Upper lobe of left lung (tissue), 6 donors: ENCODE data around the gene NCR2. TPM values are rescaled to one million over a fixed set of nuclear protein-coding genes. Genes with fewer than 3 reads are reported as not detected.
A peak's percentile ranks its signal among the peaks of the same experiment; 100 is the strongest.

Experiments
- ATAC-seq, 2 donors: fragments of 200-7000 bp; cut with Tn5 transposase; one replicate each; pipeline ENCODE4 v1.9.1; 2022; ENCODE audit warnings: mild to moderate bottlenecking in 2 of 2, moderate library complexity in 2 of 2; ENCODE audit not compliant: low FRiP score in 2 of 2
- DNase-seq, 2 donors: peaks; one replicate each; pipeline ENCODE4 v3.0.0-alpha.2; 2019 to 2020
- H3K27ac ChIP-seq, 4 donors: fragments of 200-600 bp; sonication (generic); one replicate each; pipeline ENCODE4 v1.5.1; 2016 to 2019
- H3K27me3 ChIP-seq, 4 donors: fragments of 200-600 bp; sonication (generic); one replicate each; pipeline ENCODE4 v1.5.1; 2017 to 2019
- H3K36me3 ChIP-seq, 4 donors: fragments of 200-600 bp; sonication (generic); one replicate each; pipeline ENCODE4 v1.5.1; 2016 to 2019
- H3K4me1 ChIP-seq, 4 donors: fragments of 200-600 bp; sonication (generic); one replicate each; pipeline ENCODE4 v1.5.1; 2018 to 2019
- H3K4me3 ChIP-seq, 4 donors: fragments of 200-600 bp; sonication (generic); one replicate each; pipeline ENCODE4 v1.5.1; 2017 to 2019; ENCODE audit warnings: mild to moderate bottlenecking in 2 of 4, moderate library complexity in 1 of 4
- H3K9me3 ChIP-seq, 4 donors: fragments of 200-600 bp; sonication (generic); one replicate each; pipeline ENCODE4 v1.5.1; 2018 to 2019
- EP300 ChIP-seq, 4 donors: sonication (generic); formaldehyde crosslinking; IDR thresholded peaks; one replicate each; pipeline ENCODE4 v1.5.1; 2017; ENCODE audit warnings: antibody characterized with exemption in 4 of 4, control low read depth in 2 of 4
- POLR2A ChIP-seq, 4 donors: fragments of 450-650 bp; IDR thresholded peaks; one replicate each; pipeline ENCODE4 v1.5.1; 2016 to 2017; ENCODE audit warnings: antibody characterized with exemption in 4 of 4, mild to moderate bottlenecking in 2 of 4
- POLR2AphosphoS5 ChIP-seq, 2 donors: sonication (generic); formaldehyde crosslinking; IDR thresholded peaks; one replicate each; pipeline ENCODE4 v1.5.1; 2017; ENCODE audit warnings: antibody characterized with exemption in 2 of 2
- WGBS, 2 donors: methylation state at CpG; one replicate each; pipeline ENCODE4 v1.1.5; 2017 to 2018; 5-methylcytosine and 5-hydroxymethylcytosine counted together
- total RNA-seq, 6 donors: library from RNA; depleted of rRNA in 4 of 6; stranded (reverse); fragments of >200 nt in 4 of 6; gene quantifications; one replicate each; pipeline versions ENCODE4 v1.1.0 to v1.2.1, GENCODE V29; 2016 to 2021
- TF ChIP-seq, protein P1 (sequence below), 6 experiments: fragments of 450-650 bp in 4 of 6; fragments of 200-600 bp in 2 of 6; sonication (generic) in 2 of 6; IDR thresholded peaks; one replicate each; pipeline ENCODE4 v1.5.1; 2016 to 2019; ENCODE audit warnings: antibody characterized with exemption in 6 of 6
- donor health status: DM: no; HTN: no; CAD: no; lungs with moderate emphysema.
- donor health status: DM: no; HTN: yes; CAD: no; lungs with severe emphysema.

Gene NCR2
- total RNA-seq = not detected

DNA sequence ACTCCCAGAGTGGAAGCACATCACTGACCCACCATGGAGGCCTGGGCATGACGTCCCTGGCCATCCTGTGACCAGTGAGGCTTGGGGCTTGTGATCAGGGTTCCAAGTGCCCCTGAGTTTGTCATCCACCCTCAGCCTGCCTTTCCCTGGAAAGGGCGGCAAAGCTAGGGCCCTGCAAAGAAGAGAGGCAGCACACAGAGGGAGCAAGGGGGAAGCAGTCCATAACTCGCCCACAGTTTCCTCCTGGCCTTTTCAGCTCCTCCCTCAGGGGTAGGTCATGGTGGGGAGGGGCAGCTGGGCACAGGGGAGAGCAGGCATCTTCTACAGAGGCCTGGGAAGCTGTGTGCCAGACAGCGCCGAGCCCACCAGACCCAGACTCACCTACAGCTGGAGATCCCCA, at the start of gene NCR2:
NCR2 (plus strand) TSS at position 313 of the 400 bp plus-strand sequence. CDS start 269 bp downstream, outside the sequence.
- DNase-seq (no peak), ATAC-seq (no peak)
- WGBS, 2 donors = 60 to 86% methylated on average over 1 to 5 of the region's 5 CpGs

GRCh38 chr6:41286544-41287346, 48.7 kb upstream of the NCR2 start, which contains the start of gene TREM1:
Gene TREM1, minus strand, starts transcription at chr6:41286682. Its CDS starts 27 bp downstream, at chr6:41286655.
- H3K9me3 ChIP-seq = no peaks in the 10 kb centered on the region
- DNase-seq (peak in 1 of 2 donors; percentile 88), ATAC-seq (peak; percentile 81 to 84)
- no peaks in the 10 kb centered on the region for H3K27me3 ChIP-seq
- H3K27ac ChIP-seq = peak within 1 kb of the TSS; percentile 73 to 84 (median 78)
- WGBS, 2 donors = 54% methylated on average over 8 of the region's 8 CpGs
- TF ChIP-seq POLR2AphosphoS5 (IDR thresholded peaks at IDR 0.05) (peak; percentile 88 to 96), EP300 (IDR thresholded peaks at IDR 0.05) (peak; percentile 37 to 87 (median 68)), POLR2A (IDR thresholded peaks at IDR 0.05) (peak in 1 of 4 donors; percentile 86)
- TF ChIP-seq, protein P1, sequence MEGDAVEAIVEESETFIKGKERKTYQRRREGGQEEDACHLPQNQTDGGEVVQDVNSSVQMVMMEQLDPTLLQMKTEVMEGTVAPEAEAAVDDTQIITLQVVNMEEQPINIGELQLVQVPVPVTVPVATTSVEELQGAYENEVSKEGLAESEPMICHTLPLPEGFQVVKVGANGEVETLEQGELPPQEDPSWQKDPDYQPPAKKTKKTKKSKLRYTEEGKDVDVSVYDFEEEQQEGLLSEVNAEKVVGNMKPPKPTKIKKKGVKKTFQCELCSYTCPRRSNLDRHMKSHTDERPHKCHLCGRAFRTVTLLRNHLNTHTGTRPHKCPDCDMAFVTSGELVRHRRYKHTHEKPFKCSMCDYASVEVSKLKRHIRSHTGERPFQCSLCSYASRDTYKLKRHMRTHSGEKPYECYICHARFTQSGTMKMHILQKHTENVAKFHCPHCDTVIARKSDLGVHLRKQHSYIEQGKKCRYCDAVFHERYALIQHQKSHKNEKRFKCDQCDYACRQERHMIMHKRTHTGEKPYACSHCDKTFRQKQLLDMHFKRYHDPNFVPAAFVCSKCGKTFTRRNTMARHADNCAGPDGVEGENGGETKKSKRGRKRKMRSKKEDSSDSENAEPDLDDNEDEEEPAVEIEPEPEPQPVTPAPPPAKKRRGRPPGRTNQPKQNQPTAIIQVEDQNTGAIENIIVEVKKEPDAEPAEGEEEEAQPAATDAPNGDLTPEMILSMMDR (IDR thresholded peaks at IDR 0.05) = peak in 3 of 6 experiments; percentile 6 to 24 (median 11)
- no peaks in the 10 kb centered on the region for H3K36me3 ChIP-seq
- H3K4me1 ChIP-seq = peaks cover 8 to 33% (median 28%) of the 10 kb centered on the region in 4 donors
- peak within 1 kb of the TSS in 3 of 4 donors; percentile 8 to 42 (median 18) for H3K4me3 ChIP-seq

More for the DNA sequence above, at the start of gene NCR2:
- Histone ChIP-seq H3K4me3 (no peak within 1 kb of the TSS), H3K4me1 (no peaks in the 10 kb centered on the region), H3K27me3 (no peaks in the 10 kb centered on the region), H3K36me3 (no peaks in the 10 kb centered on the region), H3K27ac (no peak within 1 kb of the TSS), H3K9me3 (no peaks in the 10 kb centered on the region)
- TF ChIP-seq, protein P1 (IDR thresholded peaks at IDR 0.05) = no peak
- no peak for TF ChIP-seq POLR2A (IDR thresholded peaks at IDR 0.05)
- TF ChIP-seq EP300 (IDR thresholded peaks at IDR 0.05) = no peak
- TF ChIP-seq POLR2AphosphoS5 (IDR thresholded peaks at IDR 0.05) = no peak

GRCh38 chr6:41288030-41288753, 47.2 kb upstream of the NCR2 start:
- DNase-seq = no peak
- WGBS, 2 donors = 39 to 52% methylated on average over 6 of the region's 6 CpGs
- no peaks in the 10 kb centered on the region for H3K9me3 ChIP-seq
- H3K27ac ChIP-seq = peak overlapping the region in 1 of 4 donors; percentile 18
- peak; percentile 14 to 65 for ATAC-seq
- TF ChIP-seq, protein P1 (IDR thresholded peaks at IDR 0.05) = no peak
- peak in 1 of 4 donors; percentile 7 for TF ChIP-seq POLR2A (IDR thresholded peaks at IDR 0.05)
- TF ChIP-seq POLR2AphosphoS5 (IDR thresholded peaks at IDR 0.05) = peak in 1 of 2 donors; percentile 41
- H3K27me3 ChIP-seq = no peaks in the 10 kb centered on the region
- peaks cover 8 to 33% (median 28%) of the 10 kb centered on the region in 4 donors for H3K4me1 ChIP-seq
- no peaks in the 10 kb centered on the region for H3K36me3 ChIP-seq
- no peak overlapping the region for H3K4me3 ChIP-seq

DNA sequence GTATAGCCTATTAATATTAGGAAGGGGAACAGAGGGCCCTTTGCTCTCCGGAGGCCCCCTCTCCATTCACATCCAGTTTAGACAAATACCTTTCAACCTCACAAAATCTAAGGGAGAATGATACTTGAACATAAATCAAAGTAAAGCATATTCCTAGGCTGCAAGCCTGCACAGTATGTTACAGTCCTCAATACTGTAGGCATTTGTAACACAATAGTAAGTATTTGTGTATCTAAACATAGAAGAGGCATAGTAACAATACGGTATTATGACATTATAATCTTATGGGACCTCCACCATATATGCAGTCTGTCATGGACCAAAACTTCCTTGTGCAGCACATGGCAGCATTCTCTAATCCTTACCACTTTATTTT, 46.7 kb upstream of the NCR2 start:
- ATAC-seq = no peak
- WGBS, 2 donors = 44 to 49% methylated on average over 2 of the region's 2 CpGs
- Histone ChIP-seq H3K4me3 (no peak overlapping the region), H3K27ac (no peak overlapping the region), H3K9me3 (no peaks in the 10 kb centered on the region), H3K36me3 (no peaks in the 10 kb centered on the region), H3K4me1 (peaks cover 8 to 33% (median 28%) of the 10 kb centered on the region in 4 donors), H3K27me3 (no peaks in the 10 kb centered on the region)
- DNase-seq = no peak
- TF ChIP-seq POLR2A (IDR thresholded peaks at IDR 0.05) (no peak), EP300 (IDR thresholded peaks at IDR 0.05) (no peak), POLR2AphosphoS5 (IDR thresholded peaks at IDR 0.05) (no peak)
- TF ChIP-seq, protein P1 (IDR thresholded peaks at IDR 0.05) = no peak
